ENCODE measurements around the gene UBL5.
"Not testable (repeated sequence)": the region's sequence is repeated elsewhere in the genome, so short reads cannot be mapped to it uniquely, and the experiment has no call there.

Gene UBL5

GRCh38 chr19:9827289-9828238, at the start of gene UBL5:
Gene UBL5, plus strand, starts transcription at chr19:9827918. Its CDS starts 420 bp downstream, at chr19:9828338.
- DNase-seq (ENCODE audit: low read depth) = peak; percentile 81

DNA sequence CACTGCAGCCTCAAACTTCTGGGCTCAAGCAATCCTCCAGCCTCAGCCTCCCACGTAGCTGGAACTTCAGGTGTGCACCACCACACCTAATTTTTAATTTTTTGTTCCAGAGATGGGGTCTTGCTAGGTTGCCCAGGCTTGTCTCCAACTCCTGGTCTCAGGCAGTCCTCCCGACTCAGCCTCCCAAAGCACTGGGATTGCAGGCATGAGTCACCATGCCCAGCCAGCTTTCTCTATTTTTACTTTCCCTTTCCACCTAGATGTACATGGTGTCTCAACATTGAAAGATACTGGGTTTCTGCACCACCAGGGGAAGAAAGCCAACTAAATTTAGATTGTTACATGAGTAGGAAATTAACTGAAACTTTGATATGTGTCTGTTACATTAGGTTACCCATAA, 45.4 kb upstream of the UBL5 start:
- no peak for DNase-seq (ENCODE audit: low read depth)

DNA sequence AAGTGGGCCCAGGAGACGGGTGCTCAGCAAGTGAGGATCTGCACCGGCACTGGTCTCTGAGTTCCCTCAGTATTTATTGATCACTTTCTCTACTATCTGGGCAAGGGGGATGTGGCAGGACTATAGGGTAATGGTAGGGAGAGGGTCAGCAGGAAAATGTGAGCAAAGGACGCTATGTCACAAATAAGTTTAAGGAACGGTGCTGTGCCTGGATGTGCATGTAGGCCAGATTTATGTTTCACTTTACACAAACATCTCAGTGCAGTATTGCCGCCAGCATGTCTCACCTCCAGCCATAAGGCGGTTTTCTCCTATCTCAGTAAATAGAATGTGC, 43.6 kb upstream of the UBL5 start:
- not testable (repeated sequence) for DNase-seq (ENCODE audit: low read depth)

DNA sequence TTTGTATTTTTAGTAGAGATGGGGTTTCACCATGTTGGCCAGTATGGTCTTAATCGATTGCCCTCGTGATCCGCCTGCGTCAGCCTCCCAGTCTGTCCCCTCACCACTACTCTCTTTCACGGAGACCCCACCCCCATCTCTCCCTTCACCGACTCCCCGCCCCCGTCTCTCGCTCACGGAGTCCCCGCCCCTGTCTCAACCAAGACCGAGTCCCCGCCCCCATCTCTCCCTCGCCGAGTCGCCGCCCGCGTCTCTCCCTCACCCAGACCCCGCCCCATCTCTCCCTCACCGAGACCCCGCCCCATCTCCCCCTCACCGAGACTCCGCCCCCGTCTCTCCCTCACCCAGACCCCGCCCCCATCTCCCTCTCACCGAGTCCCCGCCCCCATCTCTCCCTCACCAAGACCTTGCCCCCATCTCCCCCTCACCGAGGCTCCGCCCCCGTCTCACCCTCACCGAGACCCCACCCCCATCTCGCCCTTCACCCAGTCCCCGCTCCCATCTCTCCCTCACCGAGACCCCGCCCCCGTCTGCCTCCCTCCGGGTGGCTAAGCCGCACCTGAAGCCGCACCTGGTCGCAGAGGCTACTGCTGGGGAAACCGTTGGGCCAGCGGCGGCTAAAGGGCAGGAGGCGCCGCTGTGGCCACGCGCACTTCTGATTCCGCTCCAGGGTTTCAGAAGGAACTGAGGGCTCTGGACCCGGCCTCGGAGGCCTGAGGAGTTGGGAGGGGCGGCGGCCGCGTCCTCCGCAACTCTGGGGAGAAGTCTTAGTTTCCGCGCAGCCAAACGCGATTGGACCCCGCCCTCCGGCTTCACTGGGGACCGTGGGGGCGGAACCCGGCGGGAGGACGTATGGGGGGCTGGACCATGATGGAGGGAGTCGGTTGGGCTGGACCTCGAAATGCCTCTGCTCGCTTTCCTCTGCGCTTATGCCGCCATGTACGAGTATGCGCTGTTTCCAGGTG, 42.1 kb upstream of the UBL5 start:
- peak; percentile 97 for DNase-seq (ENCODE audit: low read depth)

GRCh38 chr19:9786342-9786741, 41.4 kb upstream of the UBL5 start:
- no peak for DNase-seq (ENCODE audit: low read depth)

DNA sequence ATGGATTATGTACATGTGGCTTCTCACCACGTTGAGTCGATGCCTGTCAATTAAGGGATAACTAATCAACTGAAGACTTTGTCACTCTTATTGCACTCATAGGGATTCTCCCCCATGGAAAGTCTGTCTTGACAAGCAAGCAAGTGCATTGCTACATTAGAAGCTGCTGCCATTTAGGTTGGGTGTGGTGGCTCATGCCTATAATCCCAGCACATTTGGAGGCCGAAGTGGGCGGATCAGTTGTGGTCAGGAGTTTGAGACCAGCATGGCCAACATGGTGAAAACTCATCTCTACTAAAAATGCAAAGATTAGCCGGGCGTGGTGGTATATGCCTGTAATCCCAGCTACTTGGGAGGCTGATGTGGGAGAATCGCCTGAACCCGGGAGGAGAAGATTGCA, 40.9 kb upstream of the UBL5 start:
- no peak for DNase-seq (ENCODE audit: low read depth)

- not testable (repeated sequence) for DNase-seq (ENCODE audit: low read depth)
Observed at GRCh38 chr19:9788604-9789003, 39.1 kb upstream of the UBL5 start.

GRCh38 chr19:9789066-9789465, 38.7 kb upstream of the UBL5 start:
- DNase-seq (ENCODE audit: low read depth) = no peak

- DNase-seq (ENCODE audit: low read depth) = not testable (repeated sequence)
Observed at GRCh38 chr19:9789579-9789978, 38.1 kb upstream of the UBL5 start.

GRCh38 chr19:9791073-9791367, 36.7 kb upstream of the UBL5 start:
- not testable (repeated sequence) for DNase-seq (ENCODE audit: low read depth)

GRCh38 chr19:9791552-9792205, 36.0 kb upstream of the UBL5 start:
- DNase-seq (ENCODE audit: low read depth) = peak; percentile 84

DNA sequence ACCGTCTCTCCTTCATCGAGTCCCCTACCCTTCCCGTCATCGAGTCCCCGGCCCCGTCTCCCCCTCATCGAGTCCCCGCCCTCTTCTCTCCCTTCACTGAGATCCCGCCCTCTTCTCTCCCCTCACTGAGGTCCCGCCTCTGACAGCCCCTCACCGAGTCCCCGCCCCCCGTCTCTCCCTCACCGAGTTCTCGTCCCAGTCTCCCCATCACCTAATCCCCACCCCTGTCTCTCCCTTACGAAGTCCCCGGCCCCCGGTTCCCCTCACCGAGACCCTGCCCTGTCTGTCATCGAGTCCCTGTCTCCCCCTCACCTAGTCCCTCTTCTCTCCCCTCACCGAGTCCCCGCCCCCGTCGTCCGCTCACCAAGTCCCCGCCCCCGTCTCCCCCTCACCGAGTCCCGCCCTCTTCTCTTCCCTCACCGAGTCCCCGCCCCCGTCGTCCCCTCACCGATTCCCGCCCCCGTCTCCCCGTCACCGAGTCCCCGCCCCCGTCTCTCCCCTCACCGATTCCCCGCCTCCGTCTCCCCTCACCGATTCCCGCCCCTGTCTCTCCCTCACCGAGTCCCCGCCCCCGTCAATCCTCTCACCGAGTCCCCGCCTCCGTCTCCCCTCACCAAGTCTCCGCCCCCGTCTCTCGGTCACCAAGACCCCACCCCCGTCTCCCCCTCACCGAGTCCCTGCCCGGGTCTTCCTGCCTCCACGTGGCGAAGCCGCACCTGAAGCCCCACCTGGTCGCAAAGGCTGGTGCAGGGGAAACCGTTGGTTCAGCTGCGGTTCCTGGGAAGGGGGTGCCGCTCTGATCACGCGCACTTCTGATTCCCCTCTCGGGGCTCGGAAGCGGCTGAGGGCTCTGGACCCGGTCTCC, 35.3 kb upstream of the UBL5 start:
- DNase-seq (ENCODE audit: low read depth) = peak; percentile 85

- peak; percentile 42 for DNase-seq (ENCODE audit: low read depth)
Observed at GRCh38 chr19:9793071-9793591, 34.6 kb upstream of the UBL5 start.

DNA sequence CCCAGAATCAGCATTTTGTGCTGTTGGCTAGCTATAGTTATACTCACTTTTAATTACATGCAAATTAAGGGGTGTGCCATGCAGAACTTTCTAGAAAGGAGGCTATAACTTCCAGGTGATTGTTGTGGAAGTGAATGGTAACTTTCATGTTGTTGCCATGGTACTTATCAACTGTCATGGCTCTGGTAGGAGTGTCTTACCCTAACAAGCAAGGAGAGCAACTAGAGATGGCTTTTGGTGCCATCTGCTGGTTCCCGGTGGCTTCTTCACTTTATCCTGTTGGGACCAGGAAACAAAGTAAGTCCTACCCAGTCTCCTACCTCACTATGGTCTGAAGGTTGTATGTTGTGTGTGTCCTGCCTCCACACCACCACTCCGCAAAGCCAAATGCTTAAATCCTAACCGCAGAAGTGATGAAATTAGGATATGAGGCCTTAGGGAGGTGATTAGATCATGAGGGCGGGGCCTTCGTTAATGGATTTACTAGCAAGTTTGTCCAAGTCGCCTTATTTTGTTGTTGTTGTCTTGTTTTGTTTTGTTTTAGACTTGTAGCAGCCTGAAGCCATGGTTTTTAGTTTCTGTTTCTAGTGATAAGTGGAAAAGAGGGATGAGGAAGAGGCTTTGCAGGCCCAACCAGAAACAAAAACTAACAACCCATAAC, 31.5 kb upstream of the UBL5 start:
- DNase-seq (ENCODE audit: low read depth) = peak; percentile 66

GRCh38 chr19:9797871-9798270, 29.8 kb upstream of the UBL5 start:
- DNase-seq (ENCODE audit: low read depth) = no peak

- DNase-seq (ENCODE audit: low read depth) = no peak
Observed at GRCh38 chr19:9799162-9799561, 28.6 kb upstream of the UBL5 start.

DNA sequence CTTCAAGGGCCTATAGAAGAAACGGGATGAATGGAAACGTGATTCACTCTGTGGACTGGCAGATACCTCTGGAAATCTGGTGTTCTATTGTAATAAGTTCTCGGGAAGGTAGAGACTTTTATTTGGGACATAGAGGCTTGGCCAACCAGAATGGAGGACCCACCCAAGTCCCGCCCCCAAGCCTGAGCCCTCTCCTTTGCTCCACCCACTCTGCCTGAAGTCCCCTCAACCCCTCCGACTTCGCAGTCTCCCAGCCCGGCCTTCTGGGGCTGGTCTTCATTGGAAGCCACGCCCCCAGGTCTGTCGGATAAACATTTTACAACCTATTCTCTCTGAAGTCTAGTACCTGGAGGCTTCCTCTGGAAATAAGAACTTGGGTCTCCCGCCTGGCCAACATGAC, 25.7 kb upstream of the UBL5 start:
- DNase-seq (ENCODE audit: low read depth) = no peak

DNA sequence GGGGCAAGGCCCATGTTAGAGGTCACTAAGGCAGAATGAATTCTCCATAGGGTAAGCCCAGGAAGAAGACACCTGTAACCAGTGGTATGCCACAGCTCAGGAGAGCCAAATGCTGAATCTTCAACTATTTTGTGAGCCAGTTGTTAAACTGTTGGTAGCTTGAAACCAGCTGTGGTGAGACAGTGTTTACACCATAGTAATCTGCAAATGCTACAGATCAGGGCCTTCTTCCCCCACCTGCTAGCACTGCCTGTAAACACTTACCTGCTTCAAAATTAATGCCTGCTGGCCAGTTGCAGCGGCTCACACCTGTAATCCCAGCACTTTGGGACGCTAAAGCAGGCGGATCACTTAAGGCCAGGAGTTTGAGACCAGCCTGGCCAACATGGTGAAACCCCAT, 20.9 kb upstream of the UBL5 start:
- no peak for DNase-seq (ENCODE audit: low read depth)

DNA sequence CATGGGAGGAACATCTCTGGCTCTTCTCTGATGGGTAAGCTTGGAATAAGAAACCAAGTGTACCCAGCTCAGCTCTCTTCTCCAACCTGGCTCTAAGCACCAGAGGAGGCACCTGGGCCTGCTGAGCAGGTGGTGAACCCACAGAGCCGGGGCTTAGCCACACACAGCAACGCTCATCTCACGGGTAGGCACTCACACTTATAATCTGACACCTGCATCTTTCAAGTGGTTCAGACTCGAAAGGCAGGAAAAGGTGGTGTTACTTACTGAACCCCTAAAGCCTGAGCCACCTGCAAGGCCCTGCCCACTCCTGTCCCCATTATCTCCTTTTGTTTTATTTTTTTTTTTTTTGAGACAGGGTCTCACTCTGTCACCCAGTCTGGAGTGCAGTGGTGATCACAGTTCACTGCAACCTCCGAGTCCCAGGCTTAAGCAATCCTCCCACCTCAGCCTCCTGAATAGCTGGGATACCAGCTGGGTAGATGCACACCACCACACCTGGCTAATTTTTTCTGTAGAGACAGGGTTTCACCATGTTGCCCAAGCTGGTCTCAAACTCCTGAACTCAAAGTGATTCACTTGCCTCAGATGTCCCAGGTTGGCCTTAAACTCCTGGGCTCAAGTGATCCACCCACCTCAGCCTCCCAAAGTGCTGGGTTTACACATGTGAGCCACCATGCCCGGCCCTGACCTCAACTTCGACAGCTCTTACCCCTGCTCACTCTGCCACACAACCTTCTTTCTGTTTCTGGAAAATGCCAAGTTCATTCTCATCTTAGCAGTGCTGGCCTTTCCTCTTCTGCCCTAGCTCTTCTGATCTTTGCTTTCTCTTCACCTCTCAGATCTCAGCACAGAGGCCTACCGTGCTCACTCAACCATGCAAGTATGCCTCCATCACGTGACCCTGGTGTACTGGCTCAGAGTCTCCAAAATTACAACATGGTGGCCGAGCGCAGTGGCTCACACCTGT, 18.6 kb upstream of the UBL5 start:
- DNase-seq (ENCODE audit: low read depth) = no peak

Data from stimulated activated CD8-positive, alpha-beta memory T cell treated with anti-CD3 and anti-CD28 coated beads, Interleukin-4, amount 100 ng/mL, for 24 hours (primary cell).